Body of pancreas (tissue), 4 donors: ENCODE data around the gene RPS6KA5.

Experiments used
- POLR2A ChIP-seq, 3 donors: fragments of 450-650 bp; IDR thresholded peaks; one replicate each; pipeline ENCODE4 v1.6.1; 2016; ENCODE audit warnings: antibody characterized with exemption in 3 of 3, mild to moderate bottlenecking in 2 of 3
- TF ChIP-seq, protein P1 (sequence below), 7 experiments: fragments of 450-650 bp in 4 of 7; fragments of 200-600 bp in 3 of 7; sonication (generic) in 3 of 7; IDR thresholded peaks; one replicate each; pipeline ENCODE4 v1.5.1; 2016 to 2019; ENCODE audit warnings: antibody characterized with exemption in 7 of 7

DNA sequence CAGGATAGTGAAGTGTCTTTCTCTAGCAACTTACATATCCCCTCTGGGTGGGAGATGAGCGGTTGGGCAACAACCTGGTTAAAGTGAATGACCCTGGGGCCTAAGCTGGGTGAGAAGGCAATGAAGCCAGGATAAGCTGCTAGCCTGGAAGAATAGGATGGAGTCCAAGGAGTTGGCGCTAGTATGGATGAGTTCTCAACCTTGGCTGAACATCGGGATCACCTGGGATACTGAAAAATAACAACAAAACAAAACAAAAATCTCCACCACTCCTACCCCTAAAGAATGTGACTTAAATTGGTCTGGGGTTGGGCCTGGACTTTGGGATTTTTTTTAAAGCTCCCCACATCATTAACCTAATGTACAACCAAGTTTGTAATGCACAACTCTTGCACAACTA is 4.8 kb upstream of the RPS6KA5 start:
- TF ChIP-seq, protein P1, sequence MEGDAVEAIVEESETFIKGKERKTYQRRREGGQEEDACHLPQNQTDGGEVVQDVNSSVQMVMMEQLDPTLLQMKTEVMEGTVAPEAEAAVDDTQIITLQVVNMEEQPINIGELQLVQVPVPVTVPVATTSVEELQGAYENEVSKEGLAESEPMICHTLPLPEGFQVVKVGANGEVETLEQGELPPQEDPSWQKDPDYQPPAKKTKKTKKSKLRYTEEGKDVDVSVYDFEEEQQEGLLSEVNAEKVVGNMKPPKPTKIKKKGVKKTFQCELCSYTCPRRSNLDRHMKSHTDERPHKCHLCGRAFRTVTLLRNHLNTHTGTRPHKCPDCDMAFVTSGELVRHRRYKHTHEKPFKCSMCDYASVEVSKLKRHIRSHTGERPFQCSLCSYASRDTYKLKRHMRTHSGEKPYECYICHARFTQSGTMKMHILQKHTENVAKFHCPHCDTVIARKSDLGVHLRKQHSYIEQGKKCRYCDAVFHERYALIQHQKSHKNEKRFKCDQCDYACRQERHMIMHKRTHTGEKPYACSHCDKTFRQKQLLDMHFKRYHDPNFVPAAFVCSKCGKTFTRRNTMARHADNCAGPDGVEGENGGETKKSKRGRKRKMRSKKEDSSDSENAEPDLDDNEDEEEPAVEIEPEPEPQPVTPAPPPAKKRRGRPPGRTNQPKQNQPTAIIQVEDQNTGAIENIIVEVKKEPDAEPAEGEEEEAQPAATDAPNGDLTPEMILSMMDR (IDR thresholded peaks at IDR 0.05) = no peak
- no peak for TF ChIP-seq POLR2A (IDR thresholded peaks at IDR 0.05)
